ENCODE data around the gene UMODL1. TPM values are rescaled to one million over a fixed set of nuclear protein-coding genes. Genes with fewer than 3 reads are reported as not detected.

Gene UMODL1
- total and polyA plus RNA-seq, 4 experiments from 2014 or later, result 0.08 to 1.1 (median 0.58) TPM; not detected in 1

GRCh38 chr21:42044871-42045495 is 26.1 kb upstream of the UMODL1 start:
- H3K4me3 ChIP-seq (ENCODE audit: low read length in 2 of 2), result no peak overlapping the region
- H3K4me1 ChIP-seq (ENCODE audit: insufficient read depth, low read length), result no peaks in the 10 kb centered on the region
- H3K36me3 Mint-ChIP-seq, result no peaks in the 10 kb centered on the region
- intact Hi-C loops (cut with micrococcal nuclease), result no loop called here
- POLR2A ChIA-PET (ENCODE audit: partially characterized antibody), result interaction anchor here (0.7 kb wide), 1 partner anchor 149 kb away, joined by 4 read pairs; no protein-coding TSS in a partner anchor
- no peaks in the 10 kb centered on the region for H3K36me3 ChIP-seq (ENCODE audit: insufficient read depth, low read length)
- no peak overlapping the region for H3K4me3 Mint-ChIP-seq
- DNase-seq, result no peak
- no peak overlapping the region for H3K27ac ChIP-seq (ENCODE audit: low read depth, low read length)
- H3K4me1 Mint-ChIP-seq, result peaks cover 0 to 2% (median 0%) of the 10 kb centered on the region in 4 donors
- no peaks in the 10 kb centered on the region for H3K9me3 ChIP-seq (ENCODE audit: control insufficient read depth in 1 of 2, low read length in 2 of 2)
- H3K9me3 Mint-ChIP-seq, result no peaks in the 10 kb centered on the region
- H3K27me3 ChIP-seq (ENCODE audit: insufficient read depth, low read length), result no peaks in the 10 kb centered on the region
- H3K27ac Mint-ChIP-seq, result peak overlapping the region in 2 of 7 donors; percentile 12 to 35
- CTCF ChIA-PET (ENCODE audit: partially characterized antibody), result no interaction called here
- no peaks in the 10 kb centered on the region for H3K27me3 Mint-ChIP-seq

DNA sequence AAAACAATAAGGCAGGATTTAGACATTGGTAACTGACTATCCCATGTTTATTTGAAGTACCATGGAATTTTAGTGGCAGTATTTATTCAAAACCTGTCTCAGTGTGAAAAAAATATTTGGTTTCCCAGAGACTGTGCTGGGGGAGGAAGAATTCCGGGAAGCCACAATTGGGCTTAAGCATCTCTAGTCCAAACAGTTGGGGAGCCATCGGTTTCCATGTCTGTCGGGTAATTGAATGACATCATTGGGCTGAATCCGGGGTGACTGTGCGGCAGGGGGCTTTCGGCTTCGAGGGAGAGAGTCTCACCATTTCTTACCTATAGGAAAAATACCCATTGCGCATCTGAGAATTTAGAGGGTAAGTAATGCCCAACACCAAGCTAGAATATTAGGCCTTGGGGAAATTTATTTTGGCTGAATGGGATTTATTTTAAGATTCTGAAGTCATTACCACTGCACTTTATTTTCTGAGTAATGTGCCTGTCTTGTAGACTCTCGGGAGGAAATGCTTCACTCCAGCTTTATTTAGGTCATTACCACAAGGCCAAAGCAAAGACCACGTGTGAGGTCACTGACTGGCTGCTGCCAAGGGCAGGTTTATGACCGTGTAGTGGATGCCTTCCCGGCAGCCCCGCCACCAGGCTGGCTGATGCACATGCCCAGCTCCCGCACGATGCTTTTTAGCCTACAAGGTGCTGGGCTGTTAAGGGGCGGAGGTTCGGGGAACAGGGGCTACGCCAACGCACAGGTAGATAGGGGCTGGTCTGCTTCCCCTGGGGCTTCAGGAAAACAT is 23.1 kb upstream of the UMODL1 start:
- no peak overlapping the region for H3K4me3 ChIP-seq (ENCODE audit: low read length in 2 of 2)
- no peak for DNase-seq
- ChIA-PET CTCF (ENCODE audit: partially characterized antibody) (interaction anchor here (1.4 kb wide), 2 partner anchors 15 to 152 kb away, joined by 3 to 4 read pairs; no protein-coding TSS in a partner anchor), POLR2A (ENCODE audit: partially characterized antibody) (no interaction called here)
- H3K4me1 ChIP-seq (ENCODE audit: insufficient read depth, low read length), result peaks cover 5% of the 10 kb centered on the region
- H3K9me3 ChIP-seq (ENCODE audit: control insufficient read depth in 1 of 2, low read length in 2 of 2), result no peaks in the 10 kb centered on the region
- no peaks in the 10 kb centered on the region for H3K27me3 Mint-ChIP-seq
- no peaks in the 10 kb centered on the region for H3K9me3 Mint-ChIP-seq
- intact Hi-C loops (cut with micrococcal nuclease), result no loop called here
- no peaks in the 10 kb centered on the region for H3K36me3 ChIP-seq (ENCODE audit: insufficient read depth, low read length)
- H3K27ac ChIP-seq (ENCODE audit: low read depth, low read length), result no peak overlapping the region
- H3K4me3 Mint-ChIP-seq, result no peak overlapping the region
- H3K27me3 ChIP-seq (ENCODE audit: insufficient read depth, low read length), result no peaks in the 10 kb centered on the region
- peaks cover 4 to 7% (median 5%) of the 10 kb centered on the region in 4 donors for H3K4me1 Mint-ChIP-seq
- H3K27ac Mint-ChIP-seq, result no peak overlapping the region
- no peaks in the 10 kb centered on the region for H3K36me3 Mint-ChIP-seq

DNA sequence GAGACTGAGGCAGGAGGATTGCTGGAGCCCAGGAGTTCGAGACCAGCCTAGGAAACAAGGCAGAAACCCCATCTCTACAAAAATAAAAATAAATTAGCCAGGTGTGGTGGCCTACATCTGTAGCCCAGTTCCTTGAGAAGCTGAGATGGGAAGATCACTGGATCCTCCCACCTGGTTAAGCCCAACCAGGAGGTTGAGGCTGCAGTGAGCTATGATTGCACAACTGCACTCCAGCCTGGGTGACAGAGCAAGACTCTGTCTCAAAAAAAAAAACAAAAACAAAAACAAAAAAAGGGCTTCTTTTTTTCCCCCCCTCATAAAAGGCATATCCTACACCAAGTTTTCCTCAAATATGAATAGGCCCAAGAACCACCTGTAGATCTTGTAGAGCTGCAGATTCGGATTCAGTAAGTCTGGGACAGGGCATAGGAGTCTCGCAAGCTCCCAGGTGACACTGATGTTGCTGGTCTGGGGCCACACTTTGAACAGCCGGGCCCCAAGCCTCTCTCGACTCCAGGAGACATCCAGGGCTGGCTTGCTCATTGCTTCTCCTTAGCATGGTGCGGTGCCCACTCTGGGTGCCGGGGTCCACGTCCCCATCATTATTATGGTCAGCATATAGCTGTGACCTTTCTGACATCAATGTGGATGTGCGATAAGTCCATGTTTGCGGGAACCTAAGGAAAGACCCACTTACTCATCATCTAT is 22.1 kb upstream of the UMODL1 start:
- H3K4me1 Mint-ChIP-seq, result peaks cover 4 to 7% (median 5%) of the 10 kb centered on the region in 4 donors
- CTCF ChIA-PET (ENCODE audit: partially characterized antibody), result interaction anchor here (0.8 to 1.4 kb wide), 3 partner anchors 11 to 153 kb away, joined by 3 to 4 read pairs (median 3); no protein-coding TSS in a partner anchor
- Histone ChIP-seq H3K4me1 (ENCODE audit: insufficient read depth, low read length) (peaks cover 5% of the 10 kb centered on the region), H3K36me3 (ENCODE audit: insufficient read depth, low read length) (no peaks in the 10 kb centered on the region), H3K27me3 (ENCODE audit: insufficient read depth, low read length) (no peaks in the 10 kb centered on the region), H3K27ac (ENCODE audit: low read depth, low read length) (no peak overlapping the region), H3K4me3 (ENCODE audit: low read length in 2 of 2) (no peak overlapping the region), H3K9me3 (ENCODE audit: control insufficient read depth in 1 of 2, low read length in 2 of 2) (no peaks in the 10 kb centered on the region)
- peak overlapping the region in 2 of 7 donors; percentile 13 to 50 for H3K27ac Mint-ChIP-seq
- intact Hi-C loops (cut with micrococcal nuclease), result no loop called here
- H3K27me3 Mint-ChIP-seq, result no peaks in the 10 kb centered on the region
- no peak overlapping the region for H3K4me3 Mint-ChIP-seq
- no peaks in the 10 kb centered on the region for H3K36me3 Mint-ChIP-seq
- no peaks in the 10 kb centered on the region for H3K9me3 Mint-ChIP-seq
- no peak for DNase-seq
- POLR2A ChIA-PET (ENCODE audit: partially characterized antibody), result interaction anchor here (1.1 kb wide), 1 partner anchor 13 kb away, joined by 5 read pairs; no protein-coding TSS in a partner anchor

DNA sequence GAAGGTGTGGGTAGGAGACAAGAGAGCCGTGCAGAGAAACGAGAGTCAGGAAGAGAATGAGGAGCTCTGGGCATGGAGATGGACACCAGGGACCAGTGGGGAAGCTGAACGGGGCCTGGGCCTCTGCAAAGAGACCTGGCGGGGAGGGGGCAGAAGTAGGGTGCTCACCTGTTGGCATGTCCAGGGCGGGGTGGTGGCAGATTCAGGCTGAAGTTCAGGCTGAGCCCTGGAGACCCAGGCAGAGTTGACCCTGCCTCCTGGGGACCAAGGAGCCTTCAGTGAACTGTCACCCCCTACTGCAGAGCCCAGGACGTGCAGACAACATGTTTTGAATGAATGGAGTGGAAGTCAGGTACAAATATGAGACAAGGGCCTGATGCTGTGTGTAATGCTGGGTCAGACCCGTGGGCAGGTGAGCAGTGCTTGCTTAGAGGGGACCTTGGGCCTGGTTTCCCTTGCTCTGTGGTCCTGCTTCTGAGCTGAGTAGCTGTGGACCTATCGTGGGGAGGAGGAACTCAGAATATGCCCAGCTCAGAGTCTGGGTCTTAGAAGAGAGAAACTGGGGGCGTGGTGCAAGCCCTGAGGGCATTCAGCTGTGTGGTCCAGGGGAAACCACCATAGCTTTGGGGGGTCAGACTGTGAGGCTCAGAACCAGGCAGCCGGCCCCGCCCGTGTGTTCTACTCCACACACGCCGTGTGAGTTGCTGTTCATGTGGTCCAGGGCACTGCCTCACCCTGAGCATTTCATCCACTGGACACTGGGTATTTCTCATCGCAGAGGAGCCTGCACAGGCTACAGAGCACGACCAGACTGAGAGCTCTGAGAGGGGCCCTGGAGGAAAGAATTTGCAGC is 21.3 kb upstream of the UMODL1 start:
- Histone ChIP-seq H3K4me1 (ENCODE audit: insufficient read depth, low read length) (peaks cover 5% of the 10 kb centered on the region), H3K27ac (ENCODE audit: low read depth, low read length) (no peak overlapping the region), H3K27me3 (ENCODE audit: insufficient read depth, low read length) (no peaks in the 10 kb centered on the region), H3K9me3 (ENCODE audit: control insufficient read depth in 1 of 2, low read length in 2 of 2) (no peaks in the 10 kb centered on the region), H3K36me3 (ENCODE audit: insufficient read depth, low read length) (no peaks in the 10 kb centered on the region), H3K4me3 (ENCODE audit: low read length in 2 of 2) (no peak overlapping the region)
- ChIA-PET CTCF (ENCODE audit: partially characterized antibody) (interaction anchor here (0.8 to 1.4 kb wide), 2 partner anchors 12 to 58 kb away, joined by 3 to 4 read pairs; no protein-coding TSS in a partner anchor), POLR2A (ENCODE audit: partially characterized antibody) (interaction anchor here (1.0 to 1.1 kb wide), 2 partner anchors 12 to 13 kb away, joined by 3 to 5 read pairs; no protein-coding TSS in a partner anchor)
- Mint-ChIP-seq H3K27me3 (no peaks in the 10 kb centered on the region), H3K4me1 (peaks cover 4 to 7% (median 5%) of the 10 kb centered on the region in 4 donors), H3K27ac (peak overlapping the region in 3 of 7 donors; percentile 13 to 66 (median 50)), H3K9me3 (no peaks in the 10 kb centered on the region), H3K4me3 (no peak overlapping the region), H3K36me3 (no peaks in the 10 kb centered on the region)
- DNase-seq, result no peak
- intact Hi-C loops (cut with micrococcal nuclease), result no loop called here

- H3K9me3 Mint-ChIP-seq, result no peaks in the 10 kb centered on the region
- H3K36me3 ChIP-seq (ENCODE audit: insufficient read depth, low read length), result no peaks in the 10 kb centered on the region
- no peak for DNase-seq
- peaks cover 5% of the 10 kb centered on the region for H3K4me1 ChIP-seq (ENCODE audit: insufficient read depth, low read length)
- ChIA-PET POLR2A (ENCODE audit: partially characterized antibody) (interaction anchor here (1.0 kb wide), 1 partner anchor 11 kb away, joined by 3 read pairs; no protein-coding TSS in a partner anchor), CTCF (ENCODE audit: partially characterized antibody) (interaction anchor here (1.4 kb wide), 1 partner anchor 56 kb away, joined by 3 read pairs; no protein-coding TSS in a partner anchor)
- intact Hi-C loops (cut with micrococcal nuclease), result no loop called here
- peaks cover 5 to 13% (median 7%) of the 10 kb centered on the region in 4 donors for H3K4me1 Mint-ChIP-seq
- no peaks in the 10 kb centered on the region for H3K9me3 ChIP-seq (ENCODE audit: control insufficient read depth in 1 of 2, low read length in 2 of 2)
- H3K27me3 Mint-ChIP-seq, result no peaks in the 10 kb centered on the region
- H3K27me3 ChIP-seq (ENCODE audit: insufficient read depth, low read length), result no peaks in the 10 kb centered on the region
- no peak overlapping the region for H3K27ac ChIP-seq (ENCODE audit: low read depth, low read length)
- no peaks in the 10 kb centered on the region for H3K36me3 Mint-ChIP-seq
- H3K27ac Mint-ChIP-seq, result peak overlapping the region in 1 of 7 donors; percentile 43
- H3K4me3 ChIP-seq (ENCODE audit: low read length in 2 of 2), result no peak overlapping the region
- no peak overlapping the region for H3K4me3 Mint-ChIP-seq
Measured at GRCh38 chr21:42051788-42052187, 19.3 kb upstream of the UMODL1 start.

DNA sequence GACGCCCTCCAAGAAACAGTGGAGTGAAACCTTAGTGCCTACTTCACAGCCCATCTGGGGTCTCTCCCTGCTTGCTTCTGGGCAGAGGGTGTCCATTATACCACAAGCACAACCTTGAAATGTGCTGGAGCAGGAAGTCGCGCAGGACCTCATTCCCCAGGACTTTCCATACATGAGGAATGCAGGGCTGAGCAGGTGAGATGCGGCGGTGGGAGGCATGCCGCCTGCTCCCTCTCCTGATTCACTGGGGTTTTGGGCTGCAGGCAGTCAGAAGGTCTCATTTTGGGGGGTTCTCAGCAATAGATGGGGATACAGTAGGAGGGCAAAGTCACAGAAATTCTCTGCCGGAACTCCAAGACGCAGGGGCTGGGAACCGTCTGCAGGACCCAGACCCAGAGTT is 15.7 kb upstream of the UMODL1 start:
- Histone ChIP-seq H3K27ac (ENCODE audit: low read depth, low read length) (no peak overlapping the region), H3K27me3 (ENCODE audit: insufficient read depth, low read length) (no peaks in the 10 kb centered on the region), H3K4me1 (ENCODE audit: insufficient read depth, low read length) (peaks cover 8% of the 10 kb centered on the region), H3K4me3 (ENCODE audit: low read length in 2 of 2) (no peak overlapping the region), H3K9me3 (ENCODE audit: control insufficient read depth in 1 of 2, low read length in 2 of 2) (no peaks in the 10 kb centered on the region), H3K36me3 (ENCODE audit: insufficient read depth, low read length) (no peaks in the 10 kb centered on the region)
- Mint-ChIP-seq H3K9me3 (no peaks in the 10 kb centered on the region), H3K36me3 (no peaks in the 10 kb centered on the region), H3K4me3 (no peak overlapping the region), H3K4me1 (peaks cover 5 to 29% (median 8%) of the 10 kb centered on the region in 4 donors), H3K27me3 (no peaks in the 10 kb centered on the region), H3K27ac (peak overlapping the region in 2 of 7 donors; percentile 27 to 44)
- POLR2A ChIA-PET (ENCODE audit: partially characterized antibody), result no interaction called here
- intact Hi-C loops (cut with micrococcal nuclease), result no loop called here
- DNase-seq, result no peak
- CTCF ChIA-PET (ENCODE audit: partially characterized antibody), result interaction anchor here (0.5 kb wide), 1 partner anchor 93 kb away, joined by 3 read pairs; no protein-coding TSS in a partner anchor

Data from CD4-positive, alpha-beta memory T cell (primary cell).